Right forelimb (tissue), 1 donor: Measurements from ENCODE around the gene TERT.
"Not testable (repeated sequence)": the region's sequence is repeated elsewhere in the genome, so short reads cannot be mapped to it uniquely, and the experiment has no call there.

Experiments used
- DNase-seq: peaks from one replicate; pipeline ENCODE4 v3.0.0-alpha.2; 2018

TERT gene

DNA sequence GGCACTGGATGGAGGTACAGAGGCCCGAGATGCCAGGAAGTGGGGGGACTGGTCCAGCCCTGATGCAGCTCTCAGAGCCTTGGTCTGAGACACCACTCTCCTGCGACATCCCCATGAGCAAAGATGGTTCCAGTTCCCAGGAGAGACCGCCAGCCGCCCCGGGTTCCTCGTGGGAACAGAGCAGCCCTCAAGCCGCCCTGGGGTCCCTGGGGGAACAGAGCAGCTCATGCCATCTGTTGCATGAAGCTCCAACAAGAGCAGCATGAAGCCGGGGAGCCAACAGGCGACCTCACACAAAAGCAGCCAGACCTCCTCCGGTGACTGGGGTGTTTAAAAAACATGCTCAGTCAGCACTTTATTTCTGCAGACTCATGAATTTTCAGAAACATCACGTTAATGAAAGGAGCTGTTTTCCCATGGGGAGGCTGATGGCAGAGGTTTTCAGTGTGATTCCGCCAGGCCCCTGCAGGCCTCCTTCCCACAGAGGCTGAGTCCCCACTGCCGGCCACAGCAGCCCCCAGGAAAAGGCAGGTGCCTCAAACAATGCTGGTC lies 63.4 kb downstream of the TERT start:
- no peak for DNase-seq

DNA sequence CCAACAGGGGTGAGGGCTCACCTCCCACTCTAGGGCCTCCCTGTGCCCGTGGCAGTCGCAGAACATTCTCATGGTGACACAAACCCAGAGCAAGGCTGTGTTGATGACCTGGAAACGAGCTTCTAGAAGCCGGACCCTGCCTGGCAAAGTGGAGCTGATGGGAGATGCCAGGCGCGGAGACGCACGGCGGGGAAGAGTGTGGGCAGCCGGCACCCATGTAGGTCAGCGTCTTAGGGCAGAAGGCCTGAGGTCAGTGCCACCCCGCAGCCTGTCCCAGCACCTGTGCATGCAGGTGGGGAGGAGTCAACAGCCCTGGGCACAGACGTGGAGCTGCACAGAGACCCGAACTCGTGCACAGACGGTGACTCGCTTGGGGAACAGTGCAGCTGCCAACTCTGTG lies 64.3 kb downstream of the TERT start:
- DNase-seq = no peak

DNA sequence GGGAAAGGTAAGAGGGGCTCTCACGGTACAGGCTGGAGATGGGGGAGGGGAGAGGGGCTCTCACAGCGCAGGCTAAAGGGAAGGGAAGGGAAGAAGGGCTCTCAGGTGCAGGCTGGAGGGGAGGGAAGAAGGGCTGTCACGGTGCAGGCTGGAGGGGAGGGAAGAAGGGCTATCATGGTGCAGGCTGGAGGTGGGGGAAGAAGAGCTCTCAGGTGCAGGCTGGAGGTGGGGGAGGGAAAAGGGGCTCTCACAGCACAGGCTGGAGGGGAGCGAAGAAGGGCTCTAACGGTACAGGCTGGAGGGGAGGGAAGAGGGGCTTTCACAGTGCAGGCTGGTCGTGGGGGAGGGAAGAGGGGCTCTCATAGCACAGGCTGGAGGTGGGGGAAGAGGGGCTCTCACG lies 65.0 kb downstream of the TERT start:
- DNase-seq = no peak

DNA sequence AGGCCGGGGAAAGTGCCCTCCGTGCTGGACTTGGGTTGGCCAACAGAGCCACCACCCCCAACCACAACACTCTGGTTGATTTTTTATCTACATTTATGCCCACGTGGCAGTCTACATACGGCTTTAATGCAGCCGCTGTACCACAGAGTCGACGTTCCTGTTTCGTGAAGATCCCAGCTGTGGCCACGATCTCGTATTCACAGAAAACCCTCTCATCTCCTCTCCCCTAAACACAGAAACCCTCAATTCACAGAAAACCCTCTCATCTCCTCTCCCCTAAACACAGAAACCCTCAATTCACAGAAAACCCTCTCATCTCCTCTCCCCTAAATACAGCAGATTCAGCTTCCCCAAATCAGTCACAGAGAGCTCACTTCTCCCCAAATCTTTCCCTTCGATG lies 65.8 kb downstream of the TERT start:
- not testable (repeated sequence) for DNase-seq

DNA sequence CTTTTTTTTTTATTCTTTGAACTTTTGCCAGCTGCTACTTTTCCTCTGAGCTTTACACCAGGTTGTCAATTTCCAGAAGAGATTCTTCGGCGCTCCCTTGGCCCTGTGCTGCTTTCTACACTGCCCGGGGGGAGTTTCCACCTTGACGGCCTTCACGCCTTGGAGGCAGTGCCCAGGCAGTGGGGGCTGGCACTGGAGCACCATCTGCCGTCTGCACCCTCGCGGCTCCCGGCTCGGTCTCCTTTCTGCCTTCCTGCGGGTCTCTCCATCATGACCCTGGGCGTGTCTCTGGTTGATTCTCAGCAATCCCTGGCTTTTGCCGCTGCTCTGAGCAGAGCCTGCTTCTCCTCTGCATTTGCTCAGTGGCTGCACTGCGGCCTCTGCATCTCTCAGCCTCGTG lies 66.7 kb downstream of the TERT start:
- no peak for DNase-seq

DNA sequence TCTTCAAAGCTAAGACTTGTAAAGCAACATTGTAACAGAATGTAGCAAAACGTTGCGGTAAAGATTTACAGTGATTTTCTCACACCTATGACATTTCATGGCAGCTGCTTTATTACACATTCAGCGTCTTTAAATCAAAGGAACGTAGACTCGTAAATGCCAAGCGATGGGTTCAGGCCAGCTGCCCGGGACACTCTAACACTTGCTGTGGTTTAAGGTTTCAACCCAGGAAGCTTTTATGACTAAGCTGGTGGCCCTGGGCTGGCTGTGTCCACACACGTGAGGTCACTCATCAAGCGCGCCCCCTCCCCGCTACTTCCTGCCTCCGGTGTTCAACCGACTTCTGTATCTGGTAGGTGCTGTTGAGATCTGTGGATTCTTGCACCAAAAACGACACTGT lies 67.2 kb downstream of the TERT start:
- no peak for DNase-seq

DNA sequence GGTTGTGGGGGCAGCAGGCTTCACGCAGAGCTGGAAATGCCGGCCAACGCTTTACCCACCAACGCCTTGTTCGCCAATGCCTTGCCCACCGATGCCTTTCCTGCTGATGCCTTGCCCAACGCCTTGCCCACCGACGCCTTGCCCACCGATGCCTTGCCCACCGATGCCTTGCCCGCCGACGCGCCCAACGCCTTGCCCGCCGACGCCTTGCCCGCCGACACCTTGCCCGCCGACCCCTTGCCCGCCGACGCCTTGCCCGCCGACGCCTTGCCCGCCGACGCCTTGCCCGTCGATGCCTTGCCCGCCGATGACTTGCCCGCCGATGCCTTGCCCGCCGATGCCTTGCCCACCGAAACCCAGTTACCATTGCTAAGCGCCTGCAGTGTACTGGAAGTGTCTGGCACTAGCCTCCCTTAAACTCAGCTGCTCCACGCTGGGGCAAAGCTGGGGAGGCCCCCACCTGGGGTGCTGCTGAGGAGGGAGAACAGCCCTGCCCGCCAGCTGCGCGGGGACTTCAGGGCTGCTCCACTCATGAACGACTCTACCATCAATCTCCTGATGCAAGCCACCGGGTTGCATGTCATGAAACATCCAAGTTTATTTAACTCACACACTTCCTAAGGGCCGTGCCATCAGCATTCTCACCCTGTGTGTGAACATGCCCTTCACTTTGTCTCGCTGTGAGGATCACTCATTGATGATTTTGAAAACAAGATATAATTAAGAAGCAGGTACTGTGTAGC lies 67.9 kb downstream of the TERT start:
- no peak for DNase-seq

DNA sequence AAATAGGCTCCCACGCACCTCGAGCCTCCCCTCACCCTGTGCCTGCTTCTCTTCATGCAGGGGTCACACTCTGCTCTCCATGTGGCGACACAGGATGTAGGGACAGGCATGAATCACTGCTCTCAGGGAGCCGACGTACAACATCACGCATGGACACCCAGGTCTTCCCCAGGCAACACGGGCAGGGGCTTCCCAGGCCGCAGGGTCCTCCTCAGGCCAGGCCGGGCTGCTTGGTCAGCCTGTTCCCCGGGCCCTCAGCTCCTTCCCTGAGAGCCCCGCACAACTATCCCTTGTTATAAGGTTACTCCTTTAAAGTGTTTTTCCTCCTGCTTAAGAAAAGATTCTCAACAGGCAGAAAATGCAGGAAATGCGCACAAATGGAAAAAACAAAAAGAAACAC lies 68.6 kb downstream of the TERT start:
- no peak for DNase-seq

DNA sequence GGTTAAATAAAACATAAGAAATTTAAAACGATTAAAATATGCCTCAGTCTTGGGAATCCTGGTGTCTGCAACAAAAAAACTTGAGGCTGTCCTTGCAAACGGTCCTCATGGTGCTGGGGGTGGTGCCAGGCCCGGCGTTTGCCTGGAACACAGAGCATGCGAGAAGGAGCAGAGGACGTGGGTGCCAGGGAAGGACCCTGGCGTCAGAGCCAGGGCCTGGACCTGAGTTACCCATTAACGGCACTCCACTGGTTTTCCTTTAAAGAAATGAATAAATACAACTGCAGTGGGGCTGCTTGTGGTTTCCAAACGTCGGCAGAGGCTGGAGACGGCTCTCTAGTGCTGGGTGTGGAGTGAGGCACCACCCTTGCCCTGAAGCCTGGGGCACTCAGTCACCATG lies 69.8 kb downstream of the TERT start, which contains the start of gene SLC6A18:
Gene SLC6A18, plus strand, starts transcription at position 301 of the 400 bp plus-strand sequence. Its CDS starts 97 bp downstream, at position 398.
- no peak for DNase-seq

DNA sequence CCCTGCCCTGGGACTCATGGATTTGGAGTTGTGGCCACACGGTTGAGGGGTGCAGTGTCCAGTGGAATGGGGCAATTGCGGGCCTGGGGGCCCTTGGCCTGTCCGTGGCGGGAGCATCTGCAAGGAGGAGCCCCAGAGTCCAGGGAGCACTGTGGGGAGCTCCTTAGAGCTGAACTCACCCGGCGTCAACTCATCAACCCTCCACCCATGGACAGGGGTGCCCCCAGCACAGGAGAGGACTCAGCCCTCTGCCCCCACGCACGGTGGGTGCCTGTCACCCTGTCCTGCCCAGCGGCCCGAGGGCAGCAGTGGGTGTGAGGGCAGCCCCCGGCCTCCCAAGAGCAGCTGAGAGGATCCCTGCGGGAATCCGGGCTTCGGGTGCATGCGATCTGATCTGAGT lies 70.2 kb downstream of the TERT start:
- no peak for DNase-seq

DNA sequence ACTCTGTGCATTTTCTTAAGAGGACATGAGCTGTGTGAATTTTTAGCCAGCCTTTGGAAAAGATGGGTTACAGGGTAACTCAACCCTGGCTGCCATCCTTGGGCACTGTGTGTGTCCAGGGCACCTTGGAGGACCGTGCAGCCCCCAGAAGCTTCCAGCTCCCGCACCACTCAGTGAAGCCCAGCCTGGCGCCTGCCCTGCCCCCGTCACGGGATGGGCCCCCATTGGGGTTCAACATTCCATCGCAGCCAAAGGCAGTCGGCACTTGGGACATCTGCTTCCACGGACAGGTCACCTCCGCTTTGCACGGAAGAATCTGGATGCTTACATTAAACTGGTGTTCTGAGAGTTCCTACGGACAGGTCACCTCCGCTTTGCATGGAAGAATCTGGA lies 71.6 kb downstream of the TERT start:
- DNase-seq = no peak

DNA sequence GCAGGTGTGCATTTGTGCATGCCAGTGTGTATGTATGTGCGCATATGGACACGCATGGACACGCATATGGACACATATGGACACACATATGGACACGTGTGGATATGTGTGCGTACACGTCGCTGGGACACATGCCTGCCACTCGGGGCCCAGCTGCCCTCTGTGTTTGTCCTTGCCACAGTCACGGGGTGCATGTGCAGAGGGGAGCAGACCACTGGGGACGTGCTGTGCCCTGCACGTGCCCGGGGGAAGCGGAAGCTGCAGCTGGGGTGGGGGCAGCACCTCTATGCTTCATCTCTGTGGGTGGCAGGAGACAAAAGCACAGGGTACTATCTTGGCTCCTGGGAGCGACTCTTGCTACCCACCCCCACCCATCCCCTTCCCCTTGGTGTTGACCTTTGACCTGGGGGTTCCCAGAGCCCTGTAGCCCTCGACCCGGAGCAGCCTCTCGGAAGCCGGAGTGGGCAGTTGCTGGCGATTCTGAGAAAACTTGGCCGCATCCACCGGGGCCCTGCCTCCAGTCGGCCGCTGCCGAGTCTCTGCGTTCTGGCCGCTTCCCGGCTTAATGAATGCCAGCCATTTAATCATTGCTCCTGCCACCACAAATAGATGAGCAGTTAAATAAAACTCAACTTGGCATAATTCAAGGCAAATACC lies 72.1 kb downstream of the TERT start:
- no peak for DNase-seq

DNA sequence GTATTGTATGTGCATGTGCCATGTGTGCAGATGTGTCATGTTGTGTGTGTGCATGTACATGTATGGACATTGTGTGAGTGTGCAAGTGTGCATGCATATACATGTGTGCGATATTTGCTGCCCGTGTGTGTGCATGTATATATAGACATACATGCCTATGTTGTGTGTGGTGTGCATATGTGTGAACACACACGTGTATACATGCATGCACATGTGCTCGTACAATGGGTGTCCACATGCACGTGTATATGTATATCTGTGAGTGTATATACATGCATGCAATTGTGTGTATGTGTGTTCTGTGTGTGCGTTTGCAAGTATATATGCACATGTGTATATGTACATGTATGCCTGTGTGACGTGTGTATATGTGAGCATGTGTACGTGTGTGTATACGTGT lies 72.7 kb downstream of the TERT start:
- DNase-seq = no peak

DNA sequence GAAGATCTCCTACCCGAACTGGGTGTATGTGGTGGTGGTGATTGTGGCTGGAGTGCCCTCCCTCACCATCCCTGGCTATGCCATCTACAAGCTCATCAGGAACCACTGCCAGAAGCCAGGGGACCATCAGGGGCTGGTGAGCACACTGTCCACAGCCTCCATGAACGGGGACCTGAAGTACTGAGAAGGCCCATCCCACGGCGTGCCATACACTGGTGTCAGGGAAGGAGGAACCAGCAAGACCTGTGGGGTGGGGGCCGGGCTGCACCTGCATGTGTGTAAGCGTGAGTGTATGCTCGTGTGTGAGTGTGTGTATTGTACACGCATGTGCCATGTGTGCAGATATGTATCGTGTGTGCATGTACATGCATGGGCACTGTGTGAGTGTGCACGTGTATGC lies 73.1 kb downstream of the TERT start:
- no peak for DNase-seq

DNA sequence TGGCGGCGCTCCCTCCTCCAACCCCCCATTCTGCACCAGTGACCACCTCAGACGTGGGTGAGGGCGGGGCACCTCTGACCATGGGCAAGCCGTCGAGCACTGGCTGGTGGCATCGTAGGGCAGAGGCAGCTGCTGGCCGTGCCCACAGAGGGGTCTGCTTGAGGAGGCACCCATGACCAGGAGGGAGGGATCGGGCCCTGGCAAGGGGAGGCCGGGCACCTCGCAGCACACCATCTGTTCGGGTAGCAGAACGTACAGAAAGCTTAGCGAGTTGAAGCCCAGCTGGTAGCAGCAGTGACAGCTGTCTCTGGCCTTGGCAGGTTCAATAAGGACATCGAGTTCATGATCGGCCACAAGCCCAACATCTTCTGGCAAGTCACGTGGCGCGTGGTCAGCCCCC lies 74.0 kb downstream of the TERT start:
- no peak for DNase-seq

DNA sequence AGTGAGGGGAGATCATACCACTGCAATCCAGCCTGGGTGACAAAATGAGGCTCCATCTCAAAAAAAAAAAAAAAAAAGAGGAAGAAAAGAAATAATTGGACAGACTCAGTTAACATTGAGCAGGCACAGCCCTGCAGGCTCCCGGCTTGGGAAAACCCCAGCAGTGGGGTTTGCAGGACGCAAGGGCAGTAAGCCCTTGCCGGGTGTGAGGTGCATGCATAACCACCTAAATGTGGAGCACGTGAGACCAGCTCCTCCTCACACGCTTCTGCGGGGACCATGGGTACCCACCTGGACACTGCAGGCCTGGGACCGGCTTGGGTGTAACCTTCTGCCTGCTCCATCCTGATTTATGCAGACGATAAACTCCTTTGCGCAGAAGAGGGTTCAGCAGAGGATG lies 74.5 kb downstream of the TERT start:
- no peak for DNase-seq

DNA sequence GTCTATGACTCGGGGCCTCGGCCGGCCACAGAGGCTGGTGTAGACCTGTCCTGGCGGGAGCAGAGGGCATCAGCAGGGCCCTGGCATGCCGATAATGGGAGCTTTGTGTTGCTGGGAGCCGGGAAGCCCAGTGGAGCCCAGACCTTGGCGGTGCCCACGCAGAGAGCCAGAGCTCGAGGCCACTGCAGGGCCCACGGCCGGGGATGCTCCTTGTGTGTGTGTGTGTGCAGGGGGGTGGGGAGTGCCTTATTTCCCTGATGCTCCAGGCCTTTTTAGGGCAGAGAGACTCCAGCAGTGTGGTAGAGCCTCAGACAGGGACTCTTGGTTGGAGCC lies 75.1 kb downstream of the TERT start:
- no peak for DNase-seq

DNA sequence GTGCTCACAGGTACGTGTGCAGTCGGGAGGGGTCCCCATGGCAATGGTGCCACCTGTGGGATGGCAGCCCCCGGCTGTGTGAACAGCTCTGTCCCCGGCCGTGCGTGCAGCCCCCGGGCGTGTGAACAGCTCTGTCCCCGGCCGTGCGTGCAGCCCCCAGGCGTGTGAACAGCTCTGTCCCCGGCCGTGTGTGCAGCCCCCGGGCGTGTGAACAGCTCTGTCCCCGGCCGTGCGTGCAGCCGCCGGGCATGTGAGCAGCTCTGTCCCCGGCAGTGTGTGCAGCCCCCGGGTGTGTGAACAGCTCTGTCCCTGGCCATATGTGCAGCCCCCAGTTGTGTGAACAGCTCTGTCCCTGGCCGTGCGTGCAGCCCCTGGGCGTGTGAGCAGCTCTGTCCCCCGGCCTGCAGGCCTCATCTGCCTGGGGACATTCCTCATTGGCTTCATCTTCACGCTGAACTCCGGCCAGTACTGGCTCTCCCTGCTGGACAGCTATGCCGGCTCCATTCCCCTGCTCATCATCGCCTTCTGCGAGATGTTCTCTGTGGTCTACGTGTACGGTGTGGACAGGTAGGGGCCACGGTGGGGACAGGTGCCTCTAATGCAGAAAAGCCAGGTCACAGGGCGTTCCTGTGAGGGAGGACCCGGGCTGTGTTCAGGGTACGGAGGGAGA lies 75.6 kb downstream of the TERT start:
- DNase-seq = no peak

DNA sequence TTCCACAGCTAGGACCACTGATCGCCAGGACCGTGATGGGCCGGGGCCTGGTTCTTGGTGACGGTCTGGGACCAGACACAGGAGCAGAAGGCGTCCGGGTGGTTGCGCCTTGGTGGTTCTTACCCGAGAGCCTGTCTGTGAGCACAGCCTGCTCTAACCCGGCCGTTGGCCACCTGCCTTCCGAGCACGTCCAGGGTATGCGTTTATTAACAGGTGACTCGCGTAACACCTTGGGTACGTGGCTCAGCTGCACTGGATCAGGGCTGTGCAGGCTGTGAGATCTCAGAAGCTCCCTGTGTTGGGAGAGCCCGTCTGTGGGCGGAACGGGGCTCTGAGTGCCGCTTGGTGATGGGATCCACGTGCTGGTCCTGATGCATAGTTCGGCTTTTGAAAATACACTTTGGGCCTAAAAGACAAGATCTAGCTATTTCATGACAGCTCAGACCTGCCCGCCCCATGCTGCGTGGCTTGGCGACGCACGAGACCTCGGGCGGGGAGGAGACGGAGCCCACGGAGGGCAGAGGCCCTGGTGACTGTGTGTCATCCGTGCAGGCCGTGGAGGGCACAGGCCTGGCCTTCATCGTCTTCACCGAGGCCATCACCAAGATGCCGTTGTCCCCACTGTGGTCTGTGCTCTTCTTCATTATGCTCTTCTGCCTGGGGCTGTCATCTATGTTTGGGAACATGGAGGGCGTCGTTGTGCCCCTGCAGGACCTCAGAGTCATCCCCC lies 76.4 kb downstream of the TERT start:
- no peak for DNase-seq

DNA sequence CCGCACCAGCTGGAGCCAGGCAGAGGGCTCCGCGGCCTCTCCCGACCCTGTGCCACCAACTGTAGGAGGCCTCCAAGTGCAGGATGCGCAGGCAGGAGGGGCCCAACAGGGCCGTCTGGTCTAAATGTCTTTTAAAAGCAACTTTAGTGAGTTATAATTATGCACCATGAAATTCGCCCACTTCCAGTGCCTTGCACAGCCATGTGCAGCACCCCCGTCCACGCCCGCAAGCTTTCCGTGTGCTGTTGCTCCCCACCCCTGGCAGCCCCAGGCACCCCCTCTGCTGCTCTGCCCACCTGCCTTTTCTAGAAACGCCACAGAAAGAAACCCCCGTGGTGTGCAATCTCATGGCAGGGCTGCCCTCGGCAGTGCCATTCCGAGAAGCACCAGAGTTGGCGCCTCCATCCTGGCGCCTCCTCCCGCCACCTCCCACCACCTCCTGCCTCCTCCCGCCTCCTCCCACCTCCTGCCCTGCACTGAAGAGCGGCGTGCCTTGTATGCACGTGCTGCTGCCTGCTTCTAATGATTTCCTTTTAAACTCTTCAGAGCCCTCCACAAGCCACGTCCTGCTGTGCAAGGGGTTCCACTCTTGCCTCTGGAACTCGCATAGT lies 77.2 kb downstream of the TERT start:
- DNase-seq = no peak

DNA sequence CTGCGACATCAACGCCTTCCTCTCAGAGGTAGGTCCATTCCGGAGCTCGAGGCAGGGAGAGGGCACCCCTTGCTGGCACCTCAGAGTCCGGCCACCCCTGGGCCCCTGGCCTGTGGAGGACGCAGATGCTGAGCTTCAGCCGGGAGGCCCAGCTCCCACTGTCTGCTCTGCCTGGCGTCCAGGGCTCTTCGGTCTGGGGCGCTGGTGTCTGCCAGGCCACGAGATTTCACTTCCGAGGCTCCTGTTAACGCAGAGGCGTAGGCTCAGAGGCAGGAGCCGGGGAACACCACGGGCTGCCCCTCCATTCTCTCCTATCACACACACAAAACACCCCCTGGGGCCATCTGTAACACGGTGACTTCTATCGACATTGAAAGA lies 78.0 kb downstream of the TERT start:
- DNase-seq = no peak

DNA sequence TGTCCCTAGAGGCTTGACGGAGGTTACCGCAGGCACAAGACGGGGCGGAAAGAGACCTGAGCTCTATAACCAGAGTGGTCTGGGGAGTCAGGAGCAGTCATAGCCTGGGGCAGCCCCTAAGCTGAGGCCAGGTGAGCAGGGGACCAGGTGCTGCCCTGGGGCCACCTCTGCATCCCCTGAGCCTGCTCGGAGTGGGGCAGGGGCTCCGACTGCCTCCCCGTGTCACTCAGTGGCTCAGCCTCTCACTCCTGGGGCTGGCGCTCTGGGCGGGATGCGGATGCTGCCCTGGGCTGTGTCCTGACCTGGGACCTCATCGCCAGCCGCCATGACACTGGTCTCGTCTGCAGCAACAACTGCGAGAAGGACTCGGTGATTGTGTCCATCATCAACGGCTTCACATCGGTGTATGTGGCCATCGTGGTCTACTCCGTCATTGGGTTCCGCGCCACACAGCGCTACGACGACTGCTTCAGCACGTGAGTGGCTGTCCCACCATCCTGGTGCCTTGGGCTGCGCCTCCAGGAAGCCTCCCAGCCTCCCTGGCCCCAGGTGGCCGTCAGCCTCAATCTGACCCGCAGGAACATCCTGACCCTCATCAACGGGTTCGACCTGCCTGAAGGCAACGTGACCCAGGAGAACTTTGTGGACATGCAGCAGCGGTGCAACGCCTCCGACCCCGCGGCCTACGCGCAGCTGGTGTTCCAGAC lies 78.5 kb downstream of the TERT start:
- DNase-seq = no peak
